T1000 (cell line): ENCODE data around the gene CGA.

Experiments used
- DNase-seq: peaks from one replicate; lab custom pipeline; 2025; ENCODE audit warnings: mixed read lengths; lab: John Stamatoyannopoulos, UW

CGA gene

DNA sequence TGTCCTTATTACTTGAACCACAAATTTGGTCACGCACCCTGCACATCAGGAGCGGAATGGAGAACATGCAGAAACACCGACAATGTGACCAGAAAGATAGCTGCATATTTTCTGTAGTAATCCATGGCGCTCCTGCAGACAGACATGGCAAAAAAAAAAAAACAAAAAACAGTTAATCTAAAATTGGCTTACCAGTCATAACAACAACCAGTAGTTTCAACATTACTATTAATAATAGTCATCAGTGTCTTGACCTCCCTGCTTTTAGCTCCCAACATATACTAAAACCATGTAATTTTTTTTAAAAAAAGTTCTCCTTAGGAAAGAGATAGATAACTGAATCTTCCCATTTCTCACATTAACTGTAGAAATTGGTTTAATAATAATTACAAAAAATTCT lies 6.8 kb downstream of the CGA start:
- no peak for DNase-seq

- DNase-seq: no peak
Observed at GRCh38 chr6:87082160-87082721, 12.7 kb downstream of the CGA start.

GRCh38 chr6:87078983-87079616 lies 15.8 kb downstream of the CGA start:
- no peak for DNase-seq

DNA sequence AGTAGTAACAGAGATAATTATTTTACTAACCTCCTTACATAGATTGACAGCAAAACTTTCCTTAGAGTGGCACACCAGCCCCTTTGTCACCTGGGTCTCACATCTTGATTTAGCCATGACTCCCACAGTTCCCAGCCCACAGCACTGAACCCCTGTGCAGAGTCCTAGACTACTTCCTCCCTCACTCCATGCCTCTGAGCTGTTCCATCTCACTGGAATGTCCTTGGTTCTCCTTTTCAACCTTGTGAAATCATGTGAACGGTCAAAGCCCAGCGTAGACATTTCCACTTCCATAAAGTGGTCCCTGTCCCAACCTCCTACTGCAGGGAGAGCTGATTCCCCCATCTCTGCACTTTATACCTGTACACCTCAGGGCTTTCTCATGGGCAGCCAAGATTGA lies 19.7 kb downstream of the CGA start:
- DNase-seq: no peak

DNA sequence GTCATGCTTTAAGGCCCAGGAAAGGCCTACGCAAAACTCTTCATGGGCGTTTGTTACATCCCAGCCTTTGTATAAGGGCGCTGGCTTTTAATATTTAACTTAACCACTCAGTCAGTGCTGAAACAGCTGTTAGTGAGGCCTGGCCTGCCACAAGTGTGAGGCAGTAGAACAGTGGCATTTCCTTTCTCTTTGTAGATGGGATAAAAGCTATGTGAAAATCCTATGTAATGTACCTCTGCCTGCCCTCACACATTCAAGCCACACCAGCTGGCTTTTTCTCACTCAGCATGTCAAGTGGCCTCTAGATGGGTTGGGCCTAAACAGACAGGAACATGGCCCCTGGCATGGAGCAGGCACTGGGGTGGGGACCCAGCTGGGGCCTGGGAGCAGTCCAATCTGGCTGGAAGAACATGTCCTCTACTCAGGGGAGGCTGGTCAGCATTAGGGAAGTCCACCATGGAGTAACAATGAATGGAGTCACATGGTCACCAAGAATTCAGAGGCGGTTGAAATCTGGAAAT lies 20.7 kb downstream of the CGA start:
- DNase-seq: no peak

DNA sequence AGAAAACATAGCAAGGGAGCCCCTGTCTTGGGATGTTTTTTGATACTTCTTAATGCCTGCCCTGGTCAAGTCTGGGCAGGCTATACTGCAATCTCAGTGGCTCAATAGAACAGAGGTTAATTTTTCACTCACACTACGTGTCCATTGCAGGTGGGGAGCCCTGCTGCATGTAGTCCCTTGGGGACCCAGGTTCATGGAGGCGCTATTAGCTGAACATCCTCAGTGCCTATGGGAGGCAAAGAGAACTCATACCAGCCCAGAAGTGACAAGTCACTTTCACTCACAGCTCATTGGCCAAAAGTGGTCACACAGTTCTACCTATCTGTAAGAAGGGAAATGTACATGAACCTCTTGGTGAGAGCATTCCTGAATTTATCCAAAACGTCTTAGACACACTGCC lies 23.2 kb downstream of the CGA start:
- DNase-seq: no peak

- no peak for DNase-seq
Observed at GRCh38 chr6:87070741-87071140, 24.2 kb downstream of the CGA start.

DNA sequence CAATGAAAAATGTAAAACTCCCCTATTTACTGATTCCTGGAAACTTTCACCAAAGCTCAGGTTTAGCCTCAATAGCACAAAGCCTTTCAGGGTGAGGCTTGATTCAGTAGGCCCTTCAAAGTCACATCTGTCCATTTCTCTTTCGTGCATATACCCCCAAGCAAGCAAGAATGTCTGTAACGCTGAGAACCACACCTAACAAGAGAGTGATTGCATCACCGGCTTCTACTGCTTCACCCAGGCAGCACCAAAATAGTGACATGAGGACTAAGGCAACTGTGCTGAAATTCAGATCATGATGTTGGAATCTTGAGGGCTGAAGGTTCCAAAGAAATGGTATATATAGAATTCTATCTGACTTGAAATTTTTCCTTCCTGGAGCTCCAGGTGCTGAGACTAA lies 26.1 kb downstream of the CGA start:
- no peak for DNase-seq

DNA sequence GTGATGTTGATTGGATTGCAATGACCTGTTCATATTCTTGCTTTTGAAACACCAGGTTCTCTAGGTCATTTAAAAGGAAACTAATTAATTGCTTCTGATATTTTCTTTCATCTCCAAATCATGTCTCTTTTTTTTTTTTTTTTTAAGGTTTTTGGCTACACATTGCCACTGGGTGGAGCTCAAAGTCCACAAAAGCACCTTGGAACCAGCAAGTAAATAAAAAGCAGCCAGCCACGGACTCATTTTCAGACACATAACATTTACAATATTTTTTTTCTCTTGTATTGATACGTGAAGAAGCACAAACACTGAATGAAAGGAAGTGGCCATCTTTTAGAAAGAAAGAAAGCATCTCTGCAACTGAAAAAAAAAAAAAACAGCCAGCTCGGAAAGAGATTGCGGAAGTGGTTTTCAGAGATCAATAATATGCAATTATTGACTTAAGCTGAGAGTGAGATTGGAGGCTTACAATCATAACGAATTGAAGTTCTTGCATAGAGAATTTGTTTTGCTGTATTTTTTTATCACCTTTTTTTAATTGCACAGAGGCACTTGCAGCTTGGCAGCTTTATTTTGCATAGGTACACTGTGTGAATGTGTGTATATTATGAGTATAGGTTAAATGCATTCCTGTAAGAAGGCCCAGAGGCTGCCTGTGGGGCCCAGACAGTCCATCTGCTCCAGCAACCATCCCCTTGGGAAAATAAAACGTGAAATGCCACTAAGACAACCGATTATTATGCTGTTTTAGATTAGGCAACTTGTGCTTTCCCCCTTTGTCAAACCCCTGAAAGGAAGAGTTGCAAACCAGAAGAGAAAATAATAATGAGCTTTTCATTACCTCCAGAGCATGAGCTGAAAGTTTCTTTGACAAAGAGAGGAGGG lies 28.2 kb downstream of the CGA start:
- no peak for DNase-seq

DNA sequence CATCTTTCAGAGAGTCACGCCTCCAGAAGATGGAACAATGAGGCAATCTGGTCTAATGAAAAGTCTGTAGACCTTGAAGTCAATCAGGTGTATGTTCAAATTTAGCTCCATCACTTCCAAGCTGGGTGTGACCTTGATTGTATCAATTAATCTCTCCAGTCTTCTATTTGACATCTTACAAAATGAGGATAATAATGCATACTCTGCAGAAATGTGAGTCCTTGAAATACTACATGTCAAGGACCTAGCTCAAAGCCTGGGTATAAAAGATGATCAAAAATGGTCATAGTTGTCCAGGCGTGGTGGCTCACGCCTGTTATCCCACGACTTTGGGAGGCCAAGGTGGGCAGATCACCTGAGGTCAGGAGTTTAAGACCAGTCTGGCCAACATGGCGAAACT lies 29.8 kb downstream of the CGA start:
- no peak for DNase-seq

GRCh38 chr6:87059943-87060342 lies 35.0 kb downstream of the CGA start:
- DNase-seq: no peak

DNA sequence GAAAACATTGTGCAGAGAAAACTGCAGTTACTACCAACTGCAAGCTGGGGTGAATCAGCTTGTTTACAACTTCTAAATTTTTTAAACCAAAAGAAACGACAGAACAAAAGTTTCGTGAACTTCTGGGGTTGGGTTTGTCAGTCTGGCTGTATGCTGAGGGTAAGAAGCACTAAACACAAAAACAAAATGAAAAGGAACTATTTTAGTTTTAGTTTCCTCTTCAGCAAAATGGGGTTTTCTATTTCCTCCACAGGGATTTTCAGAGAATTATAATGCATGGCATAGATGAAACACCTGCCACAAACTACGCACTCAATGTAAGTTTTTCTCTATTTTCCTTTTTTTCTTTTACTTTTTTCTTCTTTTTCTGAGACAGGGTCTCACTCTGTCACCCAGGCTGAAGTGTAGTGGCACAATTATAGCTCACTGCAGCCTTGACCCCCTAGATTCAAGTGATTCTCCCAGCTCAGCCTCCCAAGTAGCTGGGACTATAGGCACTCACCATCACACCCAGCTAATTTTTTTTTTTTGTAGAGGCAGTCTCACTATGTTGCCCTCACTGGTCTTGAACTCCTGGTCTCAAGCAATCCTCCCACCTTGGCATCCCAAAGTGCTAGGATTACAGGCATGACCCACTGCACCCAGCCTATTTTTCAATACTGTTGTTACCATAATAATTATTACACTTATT lies 40.6 kb downstream of the CGA start:
- no peak for DNase-seq

GRCh38 chr6:87053312-87053711 lies 41.6 kb downstream of the CGA start:
- no peak for DNase-seq

DNA sequence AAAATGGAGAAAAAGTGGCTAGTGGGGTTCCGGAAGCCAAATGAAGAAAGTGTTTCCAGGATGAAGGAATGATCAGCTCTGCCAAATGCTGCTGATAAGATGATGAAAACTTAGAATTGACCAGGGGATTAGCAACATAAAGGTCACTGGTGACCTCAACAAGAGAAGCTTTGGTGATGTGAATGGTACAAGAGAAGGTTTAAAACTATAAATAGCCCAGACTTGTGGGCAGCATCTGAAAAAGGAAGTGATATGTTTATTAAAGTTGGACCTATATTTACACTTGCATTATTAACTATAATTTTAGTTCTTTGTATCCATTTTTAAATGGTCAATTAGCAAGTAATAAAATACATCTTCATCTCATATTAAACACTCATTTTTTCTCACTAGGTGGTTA lies 45.1 kb downstream of the CGA start:
- DNase-seq: no peak

DNA sequence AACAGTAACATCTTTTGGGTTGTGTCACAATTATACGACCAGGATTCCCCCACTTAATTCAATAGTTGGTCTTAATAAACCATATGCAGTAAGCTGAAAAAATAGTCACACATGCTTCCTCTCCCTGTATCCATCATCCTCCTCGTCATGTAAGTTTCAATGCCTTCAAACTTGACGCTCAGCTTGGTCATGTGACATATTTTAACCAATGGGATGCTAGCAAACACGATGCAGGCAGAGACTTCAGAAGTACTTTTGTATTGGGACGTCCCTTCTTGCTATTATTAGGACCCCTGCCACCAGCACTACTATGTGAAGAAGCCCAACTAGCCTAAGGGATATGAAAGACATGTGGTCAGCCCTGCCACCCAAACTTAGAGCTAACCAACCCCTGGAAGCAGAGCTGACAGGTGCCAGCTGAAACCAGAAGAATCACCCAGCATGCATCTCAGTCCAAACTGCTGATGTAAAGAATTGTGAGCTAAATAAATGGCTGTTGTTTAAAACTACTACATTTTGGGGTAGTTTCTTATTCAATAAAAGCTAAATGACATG lies 49.3 kb downstream of the CGA start:
- no peak for DNase-seq

DNA sequence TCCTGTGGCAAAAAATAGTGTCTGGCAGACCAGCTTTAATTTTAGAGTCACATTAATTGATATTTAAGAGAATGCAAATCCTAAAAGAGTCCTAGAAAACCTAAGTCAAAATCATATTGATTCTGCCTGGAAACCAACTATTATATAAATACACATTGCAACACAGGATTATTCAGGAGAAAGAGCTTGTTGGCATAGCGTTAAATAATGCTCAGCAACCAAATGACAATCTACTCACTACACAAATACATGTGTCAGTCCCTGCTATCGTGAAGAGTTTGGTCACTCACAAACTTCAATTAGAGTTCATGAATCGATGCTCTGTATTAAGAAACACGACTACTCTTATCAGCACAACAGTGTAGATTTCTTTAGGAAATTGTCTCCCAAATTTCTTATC lies 54.2 kb downstream of the CGA start:
- no peak for DNase-seq
